NCI-H1436 treated with DMSO at 0.1 percent for 48 hours (cell line): ENCODE measurements around the gene DNER.
"Not testable (repeated sequence)": the region's sequence is repeated elsewhere in the genome, so short reads cannot be mapped to it uniquely, and the experiment has no call there.

Experiments used
- DNase-seq: peaks from one replicate; lab custom pipeline; 2025; lab: John Stamatoyannopoulos, UW

The DNER gene

DNA sequence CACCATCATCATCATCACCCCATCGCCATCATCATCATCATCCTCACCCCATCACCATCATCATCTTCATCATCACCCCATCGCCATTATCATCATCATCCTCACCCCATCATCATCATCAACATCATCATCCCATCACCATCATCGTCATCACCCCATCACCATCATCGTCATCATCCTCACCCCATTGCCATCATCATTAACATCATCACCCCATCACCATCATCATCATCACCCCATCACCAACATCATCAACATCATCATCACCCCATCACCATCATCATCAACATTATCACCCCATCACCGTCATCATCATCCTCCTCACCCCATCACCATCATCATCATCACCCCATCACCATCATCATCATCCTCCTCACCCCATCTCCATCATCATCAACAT, 151.0 kb downstream of the DNER start:
- DNase-seq = no peak

DNA sequence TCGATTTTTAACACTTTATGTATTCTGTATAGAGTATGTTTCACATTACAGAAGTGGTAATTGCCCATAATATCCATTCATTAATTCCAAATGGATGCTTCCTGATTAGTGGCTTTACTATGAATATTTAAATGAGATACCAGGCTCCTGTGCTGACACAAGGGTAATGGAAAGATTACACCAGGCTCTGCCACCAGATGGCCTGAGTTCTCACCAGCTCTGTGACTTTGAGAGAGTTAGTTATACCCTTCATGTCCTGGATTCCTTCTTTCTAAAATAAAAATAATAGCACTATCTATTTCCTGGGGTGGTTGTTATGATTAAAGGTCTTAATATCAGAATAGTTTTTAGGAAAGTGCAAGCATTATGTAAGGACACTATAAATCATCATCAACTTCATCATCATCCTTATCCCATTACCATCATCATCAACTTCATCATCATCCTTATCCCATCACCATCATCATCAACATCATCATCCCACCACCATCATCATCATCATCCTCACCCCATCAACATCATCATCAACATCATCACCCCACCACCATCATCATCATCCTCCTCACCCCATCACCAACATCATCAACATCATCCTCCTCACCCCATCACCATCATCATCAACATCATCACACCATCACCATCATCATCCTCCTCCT, 151.8 kb downstream of the DNER start:
- no peak for DNase-seq

DNA sequence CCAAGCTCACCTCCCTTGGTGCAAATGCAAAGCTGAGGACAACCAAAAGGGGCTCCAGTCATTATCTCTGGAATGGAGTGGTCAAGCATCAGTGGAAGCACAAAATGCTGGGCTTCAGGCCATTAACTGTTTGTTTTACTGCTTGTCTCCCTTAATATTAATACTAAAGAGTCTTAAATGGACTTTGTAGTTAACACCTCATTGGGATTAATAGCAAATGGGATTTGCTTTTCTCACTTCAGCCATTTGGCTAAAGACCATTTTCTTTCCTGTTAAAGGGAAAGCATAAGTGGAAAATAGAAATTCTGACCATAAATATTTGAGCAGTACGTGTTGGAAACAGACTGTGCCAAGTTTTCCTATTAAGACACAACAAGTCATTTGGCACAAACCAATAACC, 154.4 kb downstream of the DNER start:
- DNase-seq = no peak

DNA sequence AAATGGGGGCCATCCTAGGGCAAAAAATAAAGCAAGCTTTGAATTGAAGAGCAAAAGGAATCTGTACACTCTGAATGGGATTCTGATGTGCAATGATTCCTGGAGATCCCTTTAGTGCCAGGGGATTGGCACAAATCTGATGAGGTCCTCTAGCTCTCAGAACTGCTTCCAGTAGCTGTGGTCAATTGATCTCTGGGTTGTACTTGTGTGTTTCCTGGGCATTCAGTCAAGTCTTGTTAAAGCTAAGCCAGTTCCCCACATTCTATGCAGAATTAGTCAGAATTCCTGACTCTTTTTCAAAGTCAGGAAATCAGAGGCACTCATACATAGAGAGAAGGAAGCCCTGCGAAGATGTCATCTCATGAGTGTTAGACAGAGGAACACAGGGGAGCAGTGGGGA, 161.3 kb downstream of the DNER start:
- no peak for DNase-seq

DNA sequence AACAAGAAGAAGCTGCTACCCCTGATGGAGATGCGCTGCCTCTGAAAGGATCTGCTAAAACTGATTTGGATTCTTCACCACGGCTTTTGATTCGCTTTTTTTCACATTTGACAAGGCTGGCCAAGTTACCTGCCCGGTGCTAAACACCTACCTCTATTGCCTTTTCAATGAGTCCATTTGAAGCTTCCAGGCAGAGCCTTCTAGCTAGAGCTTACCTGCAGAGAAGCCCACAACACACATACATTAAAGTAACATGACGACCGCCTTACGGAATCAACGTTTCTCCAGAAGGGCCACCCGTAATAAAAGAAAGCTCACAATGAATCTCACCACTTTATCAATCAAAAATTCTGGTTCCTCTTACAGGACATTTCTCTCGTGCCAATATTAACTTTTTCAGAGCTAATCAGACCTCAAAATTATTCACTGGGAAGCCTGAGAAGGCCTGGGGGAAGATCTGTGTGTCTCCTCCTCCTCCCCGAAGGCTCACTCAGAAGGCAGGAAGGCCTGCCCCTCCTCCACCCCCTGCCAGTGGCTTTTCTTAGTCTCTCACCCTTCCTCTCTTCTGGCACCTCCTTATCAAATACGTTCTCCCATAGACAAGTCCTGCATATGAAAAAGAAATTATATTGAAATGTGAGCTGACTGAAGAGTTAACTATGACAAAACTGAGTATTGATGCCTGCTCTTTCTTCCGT, 171.0 kb downstream of the DNER start:
- DNase-seq = no peak

DNA sequence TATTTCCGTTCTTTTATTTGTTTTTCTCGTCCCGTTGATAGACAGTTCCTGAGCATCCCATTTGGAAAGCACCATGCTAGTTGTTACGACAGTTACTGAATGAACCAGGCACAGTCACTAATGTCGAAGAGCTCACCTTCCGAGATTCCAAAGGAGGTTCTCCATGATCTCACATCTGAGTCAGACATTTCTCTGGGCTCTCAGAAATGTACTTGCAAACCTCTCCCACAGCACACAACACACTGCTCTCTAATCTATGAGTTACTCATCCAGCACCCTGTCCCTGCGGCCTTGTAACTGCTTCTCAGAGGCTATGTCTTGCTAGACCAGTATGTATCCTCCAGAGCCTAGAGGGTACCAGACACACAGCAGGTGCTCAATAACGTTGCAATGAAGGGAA, 174.7 kb downstream of the DNER start:
- DNase-seq = no peak

DNA sequence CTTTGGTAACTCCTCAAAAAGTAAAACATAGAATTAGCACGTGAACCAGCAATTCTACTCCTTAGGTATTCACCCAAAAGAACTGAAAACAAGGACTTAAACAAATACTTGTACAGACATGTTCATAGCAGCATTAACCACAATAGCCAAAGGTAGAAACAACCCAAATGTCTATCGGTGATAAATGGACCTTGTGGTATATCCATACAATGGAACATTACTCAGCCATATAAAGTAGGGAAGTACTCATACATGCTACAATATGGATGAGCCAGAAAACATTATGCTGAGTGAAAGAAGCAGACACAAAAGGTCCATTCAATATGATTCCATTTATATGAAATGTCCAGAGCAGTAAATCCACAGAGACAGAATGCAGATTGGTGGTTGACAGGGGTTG, 182.8 kb downstream of the DNER start:
- DNase-seq = no peak

DNA sequence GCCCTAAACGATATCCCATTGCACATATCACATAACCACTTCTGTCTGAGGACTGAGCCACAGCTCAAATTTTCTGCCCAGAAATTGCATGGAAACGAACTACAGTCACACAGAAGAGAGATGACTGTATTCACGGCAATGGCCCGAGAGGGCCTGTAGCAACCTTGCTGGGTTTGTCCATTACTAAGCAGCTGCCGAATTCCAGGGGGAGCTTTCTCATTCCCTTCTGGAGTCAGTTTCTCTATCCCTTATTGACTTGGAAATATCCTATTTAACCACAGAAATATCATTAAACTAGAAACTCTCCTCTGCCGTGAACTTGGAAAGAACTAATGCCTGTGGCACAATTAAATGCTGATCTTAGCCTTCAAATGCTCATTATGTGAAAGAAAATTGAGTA, 183.9 kb downstream of the DNER start:
- no peak for DNase-seq

DNA sequence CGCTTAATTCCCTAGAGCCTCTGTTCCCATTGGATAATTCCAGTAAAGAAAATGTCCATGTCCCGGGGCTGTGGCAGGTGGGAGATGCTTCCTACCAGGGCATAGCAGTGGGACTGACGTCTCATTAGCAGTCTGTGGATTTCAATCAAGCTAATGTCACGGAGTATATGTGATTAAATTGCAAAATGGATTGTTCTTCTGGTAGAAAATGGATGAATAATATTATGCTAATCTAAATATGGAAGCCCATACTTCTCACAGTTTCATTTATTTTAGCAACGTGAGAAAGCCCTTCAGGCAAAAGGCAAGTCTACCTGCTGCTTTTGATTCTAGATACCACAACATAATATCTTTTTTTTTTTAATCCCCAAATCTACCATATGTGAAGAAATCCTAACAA, 185.5 kb downstream of the DNER start:
- no peak for DNase-seq

DNA sequence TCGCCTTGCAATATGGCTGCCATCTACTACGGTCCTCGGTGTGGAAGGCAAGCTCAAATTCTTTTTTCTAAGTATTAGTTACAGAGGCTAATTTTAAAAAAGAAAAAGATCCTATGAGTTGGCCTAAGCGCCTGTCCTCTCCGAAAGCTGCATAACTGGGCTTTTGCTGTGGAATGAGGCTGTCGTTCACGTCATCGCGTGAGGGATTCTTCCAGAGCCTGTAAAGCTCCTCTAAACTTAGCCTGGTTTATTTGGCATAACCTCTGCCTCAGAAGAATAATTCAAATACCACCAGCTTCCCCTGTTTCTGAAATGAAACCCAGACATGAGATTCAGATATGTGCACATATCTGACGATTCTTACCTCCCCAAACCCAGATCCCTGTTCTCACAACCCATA, 187.4 kb downstream of the DNER start:
- DNase-seq = no peak

DNA sequence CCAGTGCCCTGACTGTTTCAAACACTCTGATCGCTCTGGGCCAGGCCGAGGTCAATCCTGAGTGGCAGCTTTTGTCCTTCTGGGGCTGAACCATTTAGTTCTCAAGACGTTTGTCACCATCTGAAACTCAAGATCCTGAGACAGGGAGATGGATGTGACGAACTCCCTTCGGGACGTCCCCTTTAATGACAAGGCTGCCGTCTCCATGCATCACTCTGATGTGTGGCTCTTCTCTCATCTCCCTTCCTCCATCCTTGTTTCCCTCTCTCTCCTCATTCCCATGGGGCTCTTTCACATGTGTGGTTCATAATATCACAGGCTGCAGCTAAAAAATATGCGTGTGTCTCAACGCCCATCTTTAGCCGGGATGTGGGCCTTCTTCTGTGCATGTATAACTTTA, 189.6 kb downstream of the DNER start:
- no peak for DNase-seq

DNA sequence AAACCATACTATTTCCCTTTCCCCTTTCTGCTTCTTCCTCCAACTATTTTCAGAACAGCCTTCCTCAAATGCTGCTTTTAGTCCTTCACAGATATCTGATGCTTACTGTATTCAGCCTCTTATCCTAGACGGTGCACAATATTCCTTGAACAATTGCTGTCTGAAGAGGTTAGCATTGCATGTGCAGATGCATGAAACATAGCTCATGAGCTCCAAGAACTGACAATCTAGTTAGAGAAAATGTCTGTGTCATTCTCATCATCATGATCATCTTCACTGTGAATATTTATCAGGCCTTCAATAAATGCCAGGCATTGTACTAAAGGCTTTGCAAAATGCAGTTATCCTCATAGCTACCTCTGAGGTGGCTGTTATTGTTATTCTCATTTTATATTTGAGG, 190.7 kb downstream of the DNER start:
- no peak for DNase-seq

DNA sequence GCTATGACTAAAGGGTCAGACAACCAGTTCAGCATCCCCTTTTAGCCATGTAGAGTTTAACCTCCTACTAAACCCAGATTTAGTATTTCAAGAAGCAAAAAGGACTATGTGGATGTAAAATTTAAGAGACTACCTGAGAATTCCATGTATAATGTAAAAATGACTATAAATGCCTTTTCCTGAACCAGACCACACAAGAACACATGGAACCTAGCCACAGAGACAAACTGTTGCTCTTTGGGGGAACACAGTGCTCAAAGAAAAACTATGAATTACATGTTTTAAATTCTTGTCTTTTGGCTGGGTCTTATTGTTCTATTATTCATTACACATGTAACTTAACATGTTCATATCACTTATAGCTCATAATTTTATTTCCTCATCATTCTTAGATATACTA, 192.8 kb downstream of the DNER start:
- DNase-seq = no peak

DNA sequence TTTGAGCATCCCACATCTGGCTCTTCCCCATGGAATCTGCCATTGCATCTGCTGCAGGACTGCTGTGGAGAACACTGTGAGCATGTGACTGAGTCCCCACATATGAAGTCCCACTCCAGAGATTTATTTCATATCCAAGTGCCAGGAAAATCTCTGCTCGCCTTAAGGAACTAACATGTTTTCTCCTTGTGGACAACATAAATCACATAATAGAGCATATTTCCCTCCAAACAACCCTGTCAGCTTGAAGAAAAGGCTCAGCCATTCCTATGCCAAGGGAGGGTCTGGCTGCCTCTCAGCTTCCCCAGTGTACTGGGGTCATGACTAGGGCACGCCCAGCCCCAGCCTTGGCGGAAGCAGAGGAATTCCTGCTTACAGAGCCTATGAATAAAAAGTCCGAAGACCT, 193.7 kb downstream of the DNER start:
- DNase-seq = no peak

DNA sequence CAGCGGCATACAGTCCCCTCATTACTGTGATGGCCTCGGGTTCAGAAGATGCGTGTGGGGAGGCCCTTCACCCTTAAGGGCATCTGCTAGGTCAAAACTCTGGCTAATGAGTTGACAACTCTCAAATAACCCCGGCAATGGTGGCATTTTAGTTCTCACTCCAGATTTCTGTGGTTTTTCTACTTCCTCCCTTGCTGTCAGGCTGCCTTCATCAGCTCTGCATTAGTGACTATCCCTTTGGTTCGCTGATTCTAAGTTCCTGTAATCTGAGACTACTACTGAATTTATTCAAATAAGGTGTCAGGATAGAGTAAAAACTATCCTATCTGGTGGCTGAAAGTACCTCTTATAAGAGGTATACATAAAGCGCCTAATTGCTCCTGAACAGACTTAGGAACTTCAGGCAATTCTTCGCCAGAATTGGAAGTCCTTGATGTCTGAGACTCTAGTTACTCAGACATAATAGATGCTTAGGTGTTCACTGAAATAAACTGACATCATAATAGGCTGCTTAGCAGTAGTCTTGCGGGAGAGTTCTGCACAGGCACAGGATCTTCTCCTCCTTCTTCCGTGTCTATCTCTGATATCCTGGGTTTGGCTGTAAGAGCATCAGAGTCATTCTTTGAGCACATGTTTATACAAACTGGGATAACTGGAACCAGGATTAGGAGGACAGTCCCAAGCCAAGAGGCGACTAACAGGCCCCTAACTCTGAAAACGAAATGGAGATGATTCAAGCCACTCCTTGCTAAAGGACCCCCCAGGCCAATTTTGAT, 194.5 kb downstream of the DNER start:
- no peak for DNase-seq

DNA sequence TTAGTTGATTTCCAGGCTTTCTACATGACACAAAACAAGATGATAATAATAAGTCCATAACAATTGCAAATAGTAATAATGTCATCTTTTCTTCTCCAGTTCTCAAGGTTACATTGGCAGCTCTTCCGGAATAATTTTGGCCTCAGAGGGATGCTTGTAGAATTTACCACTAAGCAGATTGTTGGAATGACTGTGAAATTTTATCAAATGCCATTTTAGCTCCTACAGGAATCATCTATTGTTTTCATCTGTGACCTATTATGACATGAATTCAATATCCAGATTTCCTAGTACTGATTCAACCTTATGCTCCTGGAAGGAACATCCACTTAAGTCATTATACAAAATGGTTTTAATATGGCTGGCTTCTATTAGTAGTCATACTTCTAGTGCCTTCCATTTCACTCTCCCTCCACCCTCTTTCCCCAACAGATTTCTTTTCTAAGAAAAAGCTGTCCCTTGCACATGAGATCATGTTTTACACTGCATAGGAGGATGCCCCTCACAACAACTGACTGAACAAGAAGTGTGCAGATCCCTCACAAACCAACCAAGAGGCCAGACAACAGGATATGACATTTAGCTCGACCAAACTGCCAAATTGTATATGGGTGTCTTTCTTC, 200.0 kb downstream of the DNER start:
- DNase-seq = no peak

DNA sequence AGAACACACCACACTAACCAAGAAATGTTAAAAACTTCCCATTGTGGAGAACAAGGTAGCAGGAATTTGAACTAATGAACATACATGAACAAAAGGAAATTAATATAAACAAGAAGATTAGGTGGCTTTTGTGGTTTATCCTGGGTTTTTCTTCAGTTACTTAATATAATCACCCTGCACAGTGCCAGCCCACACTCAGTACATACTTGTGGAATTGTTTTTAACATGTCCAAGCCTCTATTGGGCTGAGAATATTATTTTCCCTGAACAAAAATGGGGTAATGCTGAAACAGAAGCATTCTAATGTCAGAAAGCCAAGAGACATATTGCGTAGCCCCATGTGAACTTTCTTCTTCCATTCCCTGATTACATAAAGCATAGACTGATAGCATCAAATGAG, 202.8 kb downstream of the DNER start:
- no peak for DNase-seq

DNA sequence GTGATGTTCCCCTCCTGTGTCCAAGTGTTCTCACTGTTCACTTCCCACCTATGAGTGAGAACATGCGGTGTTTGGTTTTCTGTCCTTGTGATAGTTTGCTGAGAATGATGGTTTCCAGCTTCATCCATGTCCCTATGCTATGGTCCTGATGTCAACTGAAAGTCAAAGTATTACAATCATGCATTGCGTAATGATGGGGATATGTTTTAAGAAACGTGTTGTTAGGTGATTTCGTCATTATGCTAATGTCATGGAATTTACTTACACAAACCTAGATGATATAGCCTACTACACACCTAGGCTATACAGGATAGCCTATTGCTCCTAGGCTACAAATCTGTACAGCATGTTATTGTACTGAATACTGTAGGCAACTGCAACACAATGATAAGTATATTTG, 207.7 kb downstream of the DNER start:
- not testable (repeated sequence) for DNase-seq

DNA sequence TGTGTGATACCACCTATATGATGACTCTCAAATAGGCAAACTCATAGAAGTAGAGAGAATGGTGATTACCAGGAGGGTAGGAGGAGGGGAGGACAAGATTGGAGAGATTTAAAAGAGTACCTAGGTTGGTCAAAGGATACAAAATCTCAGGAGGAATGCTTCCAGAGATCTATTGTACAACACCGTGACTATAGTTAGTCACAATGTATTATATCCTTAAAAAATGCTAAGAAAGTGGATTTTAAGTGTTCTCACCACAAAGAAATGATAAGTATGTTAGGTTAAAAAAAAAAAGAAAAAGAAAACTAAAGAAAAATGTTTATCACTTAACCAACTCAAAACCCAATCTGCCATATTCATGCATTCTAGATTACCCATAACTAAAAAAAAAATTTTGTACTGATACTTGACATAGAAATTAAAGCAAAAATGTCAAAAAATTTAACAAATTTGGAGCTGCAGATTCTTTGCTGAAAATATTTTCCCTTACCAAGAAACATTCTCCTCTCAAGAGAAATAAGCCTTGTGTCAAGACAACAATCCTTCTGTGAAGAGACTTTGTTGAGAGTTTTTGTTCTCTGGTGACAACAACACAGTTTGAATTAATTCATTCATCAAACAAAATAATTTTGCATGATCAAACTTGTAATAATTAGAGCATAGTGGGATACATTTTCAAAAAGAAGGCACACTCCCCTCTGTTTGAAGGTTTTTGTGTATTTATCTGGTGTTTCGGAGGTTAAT, 213.1 kb downstream of the DNER start:
- DNase-seq = no peak

DNA sequence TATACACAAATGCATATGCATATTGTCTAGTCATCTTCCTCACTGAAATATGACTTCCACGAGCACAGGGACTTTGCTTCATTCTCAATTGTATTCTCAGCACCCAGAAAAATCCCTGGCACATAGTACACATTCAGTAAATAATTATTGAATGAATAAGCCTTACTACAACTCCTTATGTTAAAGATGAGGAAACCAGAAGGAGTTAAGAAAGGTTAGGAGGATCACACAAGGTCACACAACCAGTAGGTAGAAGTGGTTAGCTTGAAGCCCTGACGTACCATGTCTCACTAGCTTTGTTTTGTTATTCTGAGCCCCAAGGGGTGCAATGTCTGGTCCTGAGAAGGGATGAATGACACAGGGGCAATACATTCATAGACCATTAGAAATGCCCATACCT, 222.3 kb downstream of the DNER start:
- DNase-seq = no peak

DNA sequence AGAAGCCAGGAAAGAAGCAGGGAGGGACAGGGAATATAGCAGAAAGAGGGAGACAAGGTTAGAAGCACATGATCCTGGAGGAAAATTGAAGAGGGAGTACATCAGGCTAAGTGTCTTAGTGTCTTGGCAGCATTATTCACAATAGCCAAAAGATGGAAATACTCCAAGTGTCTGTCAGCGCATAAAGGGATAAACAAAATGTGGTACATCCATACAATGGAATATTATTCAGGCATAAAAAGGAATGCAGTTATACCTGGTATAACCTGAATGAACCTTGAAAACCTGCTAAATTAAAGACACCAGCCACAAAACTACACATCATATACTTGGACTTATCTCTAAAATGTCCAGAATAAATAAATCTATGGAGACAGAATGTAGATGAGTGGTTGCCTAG, 224.2 kb downstream of the DNER start:
- DNase-seq = no peak

DNA sequence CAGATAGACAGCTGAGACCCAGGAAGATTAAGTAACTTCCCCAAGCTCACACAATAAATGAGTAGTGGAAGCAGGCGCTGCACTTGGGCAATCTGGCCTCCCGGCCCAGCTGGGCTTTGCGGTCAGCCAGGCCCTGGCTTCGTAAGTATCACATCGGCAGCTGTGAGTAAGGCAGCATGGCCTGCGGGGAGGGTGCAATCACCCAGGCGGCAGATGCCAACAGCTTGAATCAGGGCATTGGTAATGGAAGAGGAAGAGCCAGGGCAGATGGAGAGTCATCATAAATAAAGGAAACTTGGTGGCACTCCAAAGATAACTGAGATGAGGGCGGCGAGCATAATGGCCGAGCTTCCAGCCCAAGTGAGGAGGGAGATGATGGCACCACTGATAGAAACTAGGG, 225.3 kb downstream of the DNER start:
- no peak for DNase-seq
